Stimulated activated effector memory CD8-positive, alpha-beta T cell treated with anti-CD3 and anti-CD28 coated beads, Interleukin-12 subunit alpha, Interleukin-12 subunit beta, amount 100 ng/mL, for 72 hours (primary cell): ENCODE measurements around the gene MFRP.

Experiments used
- ATAC-seq: fragments of 150-1000 bp; cut with Tn5 transposase; 2 replicates; pipeline ENCODE4 v1.10.0; 2021
- DNase-seq, 2 donors: peaks; one replicate each; pipeline ENCODE4 v3.0.0; 2021 to 2022; ENCODE audit warnings: low spot score in 2 of 2
- H3K27ac Mint-ChIP-seq: one replicate; pipeline ENCODE4 v1.8.0; 2022; ENCODE audit warnings: mild to moderate bottlenecking, mixed read lengths
- H3K36me3 Mint-ChIP-seq: one replicate; pipeline ENCODE4 v1.8.0; 2022; ENCODE audit warnings: mild to moderate bottlenecking, mixed read lengths
- H3K4me1 Mint-ChIP-seq: one replicate; pipeline ENCODE4 v1.8.0; 2022; ENCODE audit warnings: mixed read lengths
- H3K4me3 Mint-ChIP-seq: one replicate; pipeline ENCODE4 v1.8.0; 2022; ENCODE audit warnings: mild to moderate bottlenecking, mixed read lengths
- H3K9me3 Mint-ChIP-seq: one replicate; pipeline ENCODE4 v1.8.0; 2022; ENCODE audit warnings: mixed read lengths

Gene MFRP

DNA sequence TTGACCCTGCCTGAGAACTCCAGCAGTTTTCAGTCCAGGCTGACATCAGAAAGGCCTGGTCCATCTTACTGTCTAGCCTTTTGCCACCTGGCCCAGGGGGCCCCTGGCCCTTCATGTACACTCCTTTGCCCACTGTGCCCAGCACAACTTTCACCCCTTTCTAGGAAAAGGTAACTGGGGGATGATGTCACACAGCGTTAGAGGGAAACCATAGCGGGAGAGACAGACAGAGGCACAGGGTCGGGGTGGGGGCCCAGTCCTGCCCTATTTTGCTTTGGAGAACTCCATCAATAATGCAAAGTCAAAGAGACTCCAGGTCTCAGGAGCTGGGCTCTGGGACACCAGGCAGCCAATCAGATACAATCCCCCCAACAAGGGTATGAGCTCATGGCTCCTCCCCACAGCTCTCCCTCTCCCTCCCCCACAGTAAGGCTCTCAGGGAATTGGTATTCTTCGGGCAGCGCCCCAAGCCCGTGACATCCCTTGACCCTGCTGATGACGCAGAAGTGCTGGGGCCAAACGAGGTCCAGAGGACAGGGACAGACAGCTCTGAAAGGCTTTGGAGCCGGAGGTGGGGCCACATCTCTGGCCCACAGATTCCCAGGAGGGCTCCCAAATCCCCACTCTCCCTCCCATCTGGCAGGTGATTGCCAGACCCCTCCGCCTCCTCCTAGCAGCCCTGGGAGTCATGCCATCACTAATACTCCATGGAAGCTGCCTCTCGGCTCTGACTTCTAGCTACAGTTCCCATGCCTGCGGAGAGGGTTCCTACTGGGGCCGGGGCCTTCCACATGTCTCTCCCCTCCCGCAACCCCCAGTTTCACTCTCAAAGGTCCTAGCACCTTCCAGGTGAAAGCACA is 29.1 kb upstream of the MFRP start:
- ATAC-seq (no peak), DNase-seq (no peak)
- Mint-ChIP-seq H3K4me3 (no peak overlapping the region), H3K9me3 (no peaks in the 10 kb centered on the region), H3K36me3 (no peaks in the 10 kb centered on the region), H3K27ac (no peak overlapping the region), H3K4me1 (peaks cover 24% of the 10 kb centered on the region)

DNA sequence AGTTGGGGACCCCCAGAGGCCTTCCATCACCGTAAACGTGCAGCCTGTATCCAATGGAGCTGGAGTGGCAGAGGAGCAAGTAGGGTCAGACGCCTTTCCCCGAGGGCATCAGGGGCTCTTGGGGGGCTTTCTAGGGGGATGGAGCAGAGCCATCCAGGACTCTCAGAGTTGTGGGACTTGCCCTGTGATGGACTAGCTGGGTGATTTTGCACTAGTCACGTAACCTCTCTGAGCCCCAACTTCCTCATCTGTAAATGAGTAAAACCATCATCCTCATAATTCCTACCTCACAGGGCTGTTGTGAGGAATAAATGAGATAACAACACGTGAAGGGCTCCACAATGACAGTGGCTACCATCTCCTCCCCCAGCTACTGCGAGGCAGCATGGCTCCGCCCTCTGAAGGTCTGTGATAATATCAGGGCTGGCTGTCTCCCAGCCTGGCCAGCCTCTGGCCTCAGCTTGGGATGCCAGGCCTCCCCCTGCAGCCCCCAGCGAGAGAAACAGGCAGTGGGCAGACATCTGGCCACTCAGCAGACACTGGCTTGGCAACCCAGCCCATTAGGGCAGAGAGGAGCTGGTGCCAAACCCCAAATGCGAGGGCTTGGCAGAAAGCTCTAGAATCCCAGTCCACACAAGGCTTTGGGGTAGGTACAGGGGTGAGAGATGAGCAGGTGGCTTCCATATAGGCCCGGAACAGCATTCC is 28.3 kb upstream of the MFRP start:
- Mint-ChIP-seq H3K4me1 (peaks cover 32% of the 10 kb centered on the region), H3K27ac (no peak overlapping the region), H3K9me3 (no peaks in the 10 kb centered on the region), H3K4me3 (no peak overlapping the region), H3K36me3 (no peaks in the 10 kb centered on the region)
- DNase-seq (peak in 1 of 2 donors; percentile 49), ATAC-seq (no peak)

DNA sequence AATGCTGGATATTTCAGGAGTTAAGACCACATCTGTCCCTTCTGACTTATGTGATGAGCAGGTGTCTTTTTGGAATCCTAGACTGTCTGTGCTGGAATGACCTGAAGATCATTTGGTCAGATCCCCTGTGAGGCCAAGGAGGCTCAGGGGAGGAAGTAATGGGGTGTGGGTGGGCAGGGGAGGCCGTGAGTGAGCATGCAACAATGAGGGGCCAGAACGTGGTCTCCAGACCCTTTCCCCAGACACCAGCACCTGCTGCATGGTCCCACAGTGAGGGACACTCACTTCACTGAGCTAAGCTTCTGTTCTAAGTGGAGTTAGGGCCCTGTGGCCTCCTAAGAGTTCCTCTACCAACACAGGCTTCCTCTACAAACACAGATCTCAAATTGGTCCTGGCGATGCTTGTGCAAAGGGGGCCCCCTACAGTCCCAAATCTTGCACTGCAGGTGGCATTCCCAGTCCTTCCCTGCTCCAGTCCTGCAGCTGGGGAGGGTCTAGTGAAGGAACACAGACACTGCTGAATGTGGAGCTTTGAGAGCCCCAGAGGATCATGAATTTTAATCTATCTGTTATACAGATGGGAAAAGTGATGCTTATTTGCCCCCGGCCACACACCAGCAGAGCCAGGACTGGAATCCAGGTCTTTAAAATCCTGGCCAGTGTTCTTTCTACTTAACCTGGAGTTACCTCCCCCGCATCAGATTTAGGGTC is 27.6 kb upstream of the MFRP start:
- Mint-ChIP-seq H3K4me3 (no peak overlapping the region), H3K9me3 (no peaks in the 10 kb centered on the region), H3K4me1 (peaks cover 33% of the 10 kb centered on the region), H3K27ac (no peak overlapping the region), H3K36me3 (no peaks in the 10 kb centered on the region)
- peak in 1 of 2 donors; percentile 37 for DNase-seq
- peak; percentile 29 for ATAC-seq

DNA sequence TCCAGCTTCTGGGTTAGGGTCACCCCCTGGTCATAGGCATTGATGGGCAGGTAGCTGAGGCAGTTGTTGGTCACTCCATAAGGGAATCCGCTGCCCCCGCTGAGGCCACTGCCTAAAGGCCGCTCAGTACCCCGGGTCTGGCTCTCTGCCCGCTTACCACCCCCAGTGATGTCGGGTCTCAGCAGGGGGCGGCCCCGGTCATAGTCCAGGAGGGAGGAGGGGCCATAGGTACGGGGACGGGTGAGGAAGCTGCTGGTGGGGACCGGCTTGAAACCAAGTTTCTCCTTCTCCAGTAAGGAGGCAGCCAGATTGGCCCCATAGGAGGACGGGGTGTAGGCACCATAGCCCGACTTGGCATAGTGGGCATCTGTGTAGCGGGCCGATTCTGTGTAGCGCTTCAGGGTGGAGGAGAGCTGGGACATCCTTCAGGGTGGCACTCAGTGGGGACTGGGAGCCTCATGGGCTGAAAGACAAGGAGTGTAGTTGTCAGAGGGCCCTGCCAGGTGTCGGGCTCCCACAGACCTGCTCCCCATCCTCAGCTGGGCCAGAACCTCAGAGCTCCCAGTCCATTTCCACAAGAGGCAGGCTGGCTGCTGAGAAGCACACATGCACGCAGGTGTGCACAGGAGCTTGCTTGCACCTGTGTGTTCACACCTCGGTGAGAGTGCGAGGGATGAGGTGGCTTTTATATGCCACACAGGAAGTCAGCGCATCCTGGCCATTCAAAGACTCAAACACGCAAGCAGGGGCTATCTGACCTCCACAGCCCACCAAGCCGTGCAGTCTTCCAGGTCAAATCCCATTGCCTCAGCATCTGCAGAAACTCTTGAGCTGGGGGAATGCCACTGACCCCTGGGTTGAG is 26.8 kb upstream of the MFRP start:
- Mint-ChIP-seq H3K36me3 (no peaks in the 10 kb centered on the region), H3K4me3 (no peak overlapping the region), H3K4me1 (peaks cover 33% of the 10 kb centered on the region), H3K9me3 (no peaks in the 10 kb centered on the region), H3K27ac (no peak overlapping the region)
- ATAC-seq (no peak), DNase-seq (no peak)

DNA sequence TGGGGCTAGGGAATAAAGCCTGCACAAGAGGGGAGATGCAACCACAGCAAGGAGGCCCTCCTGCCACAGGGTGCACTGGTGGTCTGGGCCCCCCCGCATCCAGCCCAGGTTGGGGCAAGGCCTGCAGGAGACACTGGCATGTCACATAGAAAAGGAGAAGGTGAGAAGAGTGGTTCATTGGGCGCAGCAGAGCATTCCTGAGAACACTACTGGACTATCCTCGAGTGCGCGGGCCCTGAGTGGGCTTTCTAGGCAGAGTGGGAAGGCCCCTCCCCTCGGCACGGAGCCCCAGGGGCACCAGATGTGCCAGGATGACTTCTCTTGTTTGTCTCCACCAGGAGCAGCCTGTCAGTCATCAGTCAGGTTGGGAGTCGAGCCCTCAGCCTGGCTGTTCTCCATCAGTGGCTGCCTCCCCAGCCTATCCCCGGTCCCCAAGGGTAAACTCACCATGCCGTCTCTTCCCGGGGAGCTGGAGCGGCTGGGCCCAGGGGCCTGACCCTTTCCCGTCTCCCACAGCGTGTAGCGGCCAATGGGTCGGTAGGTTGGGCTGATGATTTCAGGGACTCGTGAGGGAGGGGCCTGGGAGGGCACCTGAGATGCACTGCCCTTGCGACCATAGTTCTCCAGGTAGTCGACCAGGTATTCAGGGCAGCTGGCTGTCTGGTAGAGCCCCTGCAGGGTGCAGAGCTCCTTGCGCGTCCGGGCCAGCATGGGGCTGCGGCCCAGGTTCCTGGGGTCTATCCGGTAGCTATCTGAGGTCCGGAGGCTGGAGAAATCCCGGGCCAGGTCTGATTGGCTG is 26.0 kb upstream of the MFRP start:
- H3K36me3 Mint-ChIP-seq = no peaks in the 10 kb centered on the region
- no peak for ATAC-seq

DNA sequence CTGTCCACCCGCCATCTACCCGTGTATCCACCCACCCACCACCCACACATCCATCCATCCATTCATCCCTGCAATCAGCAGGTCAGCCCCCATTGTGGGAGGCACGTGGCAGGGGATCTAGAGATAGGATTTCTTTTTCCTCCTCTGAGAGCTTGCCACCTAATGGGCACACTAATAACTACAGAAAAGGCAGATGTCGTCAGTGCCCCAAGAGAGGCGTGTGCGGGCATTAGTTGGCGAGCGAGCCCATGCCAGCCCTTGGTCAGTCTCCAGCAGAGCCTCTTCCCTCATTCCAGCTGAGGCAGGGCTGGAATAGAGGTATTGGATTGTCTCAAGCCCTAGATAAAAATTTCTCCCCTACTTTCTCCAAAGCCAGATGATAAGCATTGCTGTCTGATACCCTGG is 25.3 kb upstream of the MFRP start:
- no peak overlapping the region for H3K4me3 Mint-ChIP-seq
- no peak for ATAC-seq

More for the DNA sequence above, 26.0 kb upstream of the MFRP start:
- DNase-seq = no peak
- H3K9me3 Mint-ChIP-seq = no peaks in the 10 kb centered on the region
- H3K4me3 Mint-ChIP-seq = no peak overlapping the region
- H3K27ac Mint-ChIP-seq = no peak overlapping the region
- peaks cover 33% of the 10 kb centered on the region for H3K4me1 Mint-ChIP-seq

DNA sequence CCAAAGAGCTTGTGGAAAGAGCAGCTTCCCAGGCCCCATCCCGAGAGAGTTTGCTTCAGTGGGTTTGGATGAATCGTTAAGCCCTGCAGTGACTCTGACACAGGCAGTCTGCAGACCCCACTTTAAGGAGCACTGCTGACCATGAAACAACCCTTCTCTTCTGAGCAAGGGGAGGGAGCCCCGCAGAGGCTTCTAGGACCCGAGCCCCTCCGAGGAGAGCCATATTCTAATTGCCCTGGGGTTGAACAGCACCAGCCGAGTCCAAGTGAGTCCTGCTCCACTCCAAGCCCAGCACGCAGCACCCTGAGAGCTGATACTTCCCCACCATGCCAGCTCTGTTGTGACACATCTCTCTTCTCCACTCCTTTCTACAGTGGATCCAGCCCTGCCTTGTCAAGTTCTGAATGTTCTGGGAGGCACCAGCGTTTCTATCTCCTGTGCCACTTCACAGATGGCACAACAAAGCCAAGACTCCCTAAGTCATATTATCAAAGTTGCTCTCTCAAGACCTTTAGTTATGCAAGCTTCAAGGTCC is 24.6 kb upstream of the MFRP start:
- Mint-ChIP-seq H3K27ac (peak overlapping the region; percentile 32), H3K4me3 (no peak overlapping the region), H3K36me3 (no peaks in the 10 kb centered on the region), H3K4me1 (peaks cover 33% of the 10 kb centered on the region), H3K9me3 (no peaks in the 10 kb centered on the region)
- ATAC-seq (no peak), DNase-seq (no peak)

More for the DNA sequence above, 25.3 kb upstream of the MFRP start:
- Mint-ChIP-seq H3K27ac (peak overlapping the region; percentile 32), H3K9me3 (no peaks in the 10 kb centered on the region), H3K36me3 (no peaks in the 10 kb centered on the region), H3K4me1 (peaks cover 33% of the 10 kb centered on the region)
- DNase-seq = no peak

DNA sequence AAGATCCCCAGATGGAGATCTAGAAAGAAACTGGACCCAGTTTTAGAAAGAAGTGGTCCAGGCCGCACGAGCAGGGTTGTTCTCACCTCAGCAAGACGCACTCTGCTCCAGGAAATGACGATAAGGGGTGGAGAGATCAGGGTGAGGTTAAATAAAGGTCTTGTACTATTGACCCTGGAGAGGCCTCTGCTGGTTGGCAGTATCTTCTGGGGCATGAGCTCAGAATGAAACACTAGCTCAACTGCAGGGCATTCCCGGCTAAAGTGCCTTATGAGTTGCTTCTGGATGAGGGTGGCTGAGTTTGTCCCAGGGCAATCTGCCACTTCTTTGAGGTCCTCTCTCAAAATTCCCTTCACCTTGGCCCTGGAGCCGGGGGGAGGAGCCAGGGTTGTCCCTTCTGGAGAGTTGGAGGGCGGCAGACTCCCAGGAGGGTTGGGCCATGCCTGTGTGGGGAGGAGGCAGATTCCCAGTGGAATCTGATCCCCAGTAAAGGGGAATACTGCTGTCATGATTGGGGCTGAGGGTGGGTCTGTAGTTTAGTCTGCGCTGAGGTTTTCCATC is 24.1 kb upstream of the MFRP start:
- Mint-ChIP-seq H3K9me3 (no peaks in the 10 kb centered on the region), H3K27ac (peak overlapping the region; percentile 32), H3K36me3 (no peaks in the 10 kb centered on the region), H3K4me1 (peaks cover 33% of the 10 kb centered on the region), H3K4me3 (no peak overlapping the region)
- DNase-seq = no peak
- peak; percentile 89 for ATAC-seq

DNA sequence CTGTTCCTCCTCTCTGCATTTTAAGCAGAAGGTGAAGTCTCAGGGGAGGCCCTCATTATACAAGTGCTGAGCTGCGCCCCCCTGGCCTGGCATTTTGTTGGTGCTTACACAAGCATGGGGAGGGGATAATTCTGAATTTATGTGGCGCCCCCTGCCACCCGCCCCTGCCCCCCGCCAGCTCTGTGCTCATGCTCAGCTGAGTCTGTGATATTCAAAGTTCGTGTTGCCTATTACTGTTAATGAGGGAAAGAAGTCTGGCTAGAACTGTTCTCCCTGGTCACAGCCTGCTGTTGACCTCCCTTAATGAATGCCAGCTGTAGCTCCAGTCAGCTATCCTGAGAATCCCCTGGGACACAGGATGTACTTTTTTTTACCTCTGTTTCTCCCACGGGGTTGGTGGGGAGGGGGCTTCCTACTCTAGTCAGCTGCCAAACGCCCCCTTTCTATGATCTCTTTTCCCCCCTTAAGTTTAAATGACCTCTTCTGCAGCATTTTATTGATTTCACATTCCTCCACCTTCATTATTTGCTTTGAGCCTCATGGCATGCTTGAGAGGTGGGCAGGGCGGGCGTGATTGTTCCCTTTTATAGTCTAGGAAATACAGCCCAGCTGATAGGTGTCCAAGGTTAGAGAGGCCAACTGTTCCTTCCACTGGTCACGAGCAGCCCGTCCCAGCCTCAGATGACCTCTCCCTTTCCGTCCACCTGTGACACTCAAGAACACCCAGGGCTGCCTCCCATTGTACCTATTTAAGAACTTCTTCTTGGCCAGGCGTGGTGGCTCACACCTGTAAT is 22.8 kb upstream of the MFRP start:
- Mint-ChIP-seq H3K4me1 (peaks cover 40% of the 10 kb centered on the region), H3K27ac (peak overlapping the region; percentile 32)

DNA sequence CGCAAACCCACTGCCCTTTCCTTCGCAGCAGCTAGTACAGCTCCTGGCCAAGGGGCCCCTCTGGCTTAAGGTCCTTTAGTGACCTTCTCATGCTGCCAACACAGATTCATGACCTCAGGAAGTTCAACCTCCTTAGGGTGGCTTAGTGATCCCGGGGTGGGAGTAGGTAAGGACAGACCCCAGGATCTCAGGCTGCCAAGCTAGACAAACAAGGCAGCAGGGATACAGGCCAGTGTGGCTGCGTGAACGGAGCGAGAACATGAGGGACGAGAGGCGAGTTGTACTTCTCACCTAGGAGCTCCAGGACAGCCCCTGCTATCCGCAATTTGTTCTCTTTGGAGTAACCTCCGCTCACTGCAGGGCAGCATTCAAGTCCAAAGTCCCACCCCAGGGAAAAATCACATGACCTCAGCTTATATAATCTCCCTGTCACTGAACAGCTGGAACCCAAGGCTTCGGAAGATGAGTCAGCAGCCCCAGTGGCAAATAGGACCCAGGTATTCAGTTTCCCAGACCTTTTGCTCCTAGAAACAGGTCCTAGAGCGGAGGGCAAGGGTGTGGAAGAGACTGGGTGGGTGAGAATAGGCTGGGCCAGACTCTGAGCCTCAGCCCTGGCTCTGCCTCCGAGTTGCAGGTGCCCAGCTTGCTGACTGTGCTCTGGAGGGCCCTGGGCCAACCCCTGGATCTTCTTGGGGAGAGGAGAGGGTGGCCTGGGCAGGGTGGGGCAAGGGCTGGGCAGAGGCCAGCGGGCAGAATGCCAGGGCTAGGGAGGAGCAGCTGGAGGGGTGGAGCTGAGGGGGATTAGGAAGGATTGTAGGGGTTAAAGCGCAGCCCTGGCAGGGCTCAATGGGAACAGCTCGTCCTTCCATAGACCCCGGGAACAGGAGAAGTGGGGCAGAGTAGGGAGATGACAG is 21.9 kb upstream of the MFRP start:
- H3K36me3 Mint-ChIP-seq = no peaks in the 10 kb centered on the region
- H3K4me1 Mint-ChIP-seq = peaks cover 32% of the 10 kb centered on the region
- no peak overlapping the region for H3K4me3 Mint-ChIP-seq
- H3K27ac Mint-ChIP-seq = no peak overlapping the region
- DNase-seq (no peak), ATAC-seq (no peak)
- no peaks in the 10 kb centered on the region for H3K9me3 Mint-ChIP-seq

More for the DNA sequence above, 22.8 kb upstream of the MFRP start:
- H3K36me3 Mint-ChIP-seq = no peaks in the 10 kb centered on the region
- no peaks in the 10 kb centered on the region for H3K9me3 Mint-ChIP-seq
- no peak for DNase-seq
- ATAC-seq = no peak
- H3K4me3 Mint-ChIP-seq = no peak overlapping the region

DNA sequence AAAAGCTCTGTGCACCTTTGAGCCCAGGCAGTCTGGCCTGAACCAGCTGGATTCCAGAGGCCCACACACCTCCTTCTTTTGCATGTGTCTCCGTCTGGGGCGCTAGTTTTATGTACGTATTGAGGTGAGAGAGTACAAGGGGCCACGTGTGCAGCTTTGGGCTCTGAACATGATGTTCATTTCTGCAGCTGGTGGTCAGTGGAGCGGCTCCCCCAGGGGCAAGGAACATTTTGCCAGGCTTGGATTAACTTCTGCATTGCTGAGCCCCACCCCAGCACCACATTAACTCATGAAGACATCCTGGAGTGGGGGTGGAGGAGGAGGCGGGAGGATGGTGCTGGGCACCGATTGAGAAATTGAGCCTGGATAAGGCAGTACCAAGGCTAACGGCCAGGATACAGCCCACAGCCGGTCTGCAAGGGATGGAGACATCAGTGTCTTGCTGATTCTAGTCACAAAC is 21.2 kb upstream of the MFRP start:
- no peak for DNase-seq
- Mint-ChIP-seq H3K36me3 (no peaks in the 10 kb centered on the region), H3K4me3 (no peak overlapping the region), H3K9me3 (no peaks in the 10 kb centered on the region), H3K4me1 (peaks cover 27% of the 10 kb centered on the region), H3K27ac (no peak overlapping the region)
- no peak for ATAC-seq
